ENCODE results near the gene COMT. TPM values are rescaled to one million over a fixed set of nuclear protein-coding genes. Genes with fewer than 3 reads are reported as not detected.
A peak's percentile ranks its signal among the peaks of the same experiment; 100 is the strongest.
"Not testable (repeated sequence)": the region's sequence is repeated elsewhere in the genome, so short reads cannot be mapped to it uniquely, and the experiment has no call there.

COMT gene
- total and polyA plus RNA-seq, 9 donors: 23.1 to 200 (median 161) TPM

- H3K27ac ChIP-seq: no peak overlapping the region
These were observed 36.6 kb upstream of the COMT start for GRCh38 chr22:19904935-19905334.

GRCh38 chr22:19905347-19906276, 36.0 kb upstream of the COMT start:
- no peak overlapping the region for H3K27ac ChIP-seq
- H3K4me3 ChIP-seq: no peak overlapping the region
- H3K9me3 ChIP-seq: no peaks in the 10 kb centered on the region
- no peaks in the 10 kb centered on the region for H3K36me3 ChIP-seq
- 34 to 61% (median 37%) methylated on average over 22 of the region's 22 CpGs for WGBS, 3 donors
- intact Hi-C loops (cut with DNase I): loop anchor here in 1 of 4 donors (10.0 kb wide), 1 partner anchor 61 kb away; no protein-coding TSS in a partner anchor
- H3K27me3 ChIP-seq: no peaks in the 10 kb centered on the region
- TF ChIP-seq EP300 (IDR thresholded peaks at IDR 0.05) (no peak), CTCF (IDR thresholded peaks at IDR 0.05) (no peak), POLR2A (IDR thresholded peaks at IDR 0.05) (no peak)
- DNase-seq: no peak
- H3K4me1 ChIP-seq (ENCODE audit: insufficient read depth): peaks cover 4% of the 10 kb centered on the region

More at GRCh38 chr22:19904935-19905334, 36.6 kb upstream of the COMT start:
- peaks cover 4% of the 10 kb centered on the region for H3K4me1 ChIP-seq (ENCODE audit: insufficient read depth)
- intact Hi-C loops (cut with DNase I): loop anchor here in 1 of 4 donors (10.0 kb wide), 1 partner anchor 60 kb away; no protein-coding TSS in a partner anchor
- no peaks in the 10 kb centered on the region for H3K27me3 ChIP-seq
- H3K36me3 ChIP-seq: no peaks in the 10 kb centered on the region
- no peak for TF ChIP-seq CTCF (IDR thresholded peaks at IDR 0.05)
- TF ChIP-seq POLR2A (IDR thresholded peaks at IDR 0.05): no peak
- TF ChIP-seq EP300 (IDR thresholded peaks at IDR 0.05): no peak
- H3K9me3 ChIP-seq: no peaks in the 10 kb centered on the region
- DNase-seq: no peak
- WGBS, 3 donors: 13 to 46% (median 16%) methylated on average over 7 of the region's 7 CpGs
- H3K4me3 ChIP-seq: no peak overlapping the region

- H3K4me1 ChIP-seq (ENCODE audit: insufficient read depth); H3K4me3 ChIP-seq; H3K27ac ChIP-seq; H3K9me3 ChIP-seq; H3K36me3 ChIP-seq; DNase-seq; H3K27me3 ChIP-seq: not testable (repeated sequence)
- intact Hi-C loops (cut with DNase I): loop anchor here in 1 of 4 donors (10.0 kb wide), 1 partner anchor 62 kb away; no protein-coding TSS in a partner anchor
- 93 to 97% (median 94%) methylated on average over 25 of the region's 25 CpGs for WGBS, 3 donors
These were observed 34.7 kb upstream of the COMT start for GRCh38 chr22:19906864-19907263.

GRCh38 chr22:19907902-19908301, 33.7 kb upstream of the COMT start:
- not testable (repeated sequence) for H3K4me1 ChIP-seq (ENCODE audit: insufficient read depth); H3K27ac ChIP-seq; H3K27me3 ChIP-seq; H3K9me3 ChIP-seq; H3K4me3 ChIP-seq; DNase-seq; H3K36me3 ChIP-seq
- intact Hi-C loops (cut with DNase I): loop anchor here in 1 of 4 donors (10.0 kb wide), 1 partner anchor 63 kb away; no protein-coding TSS in a partner anchor
- WGBS, 3 donors: 93 to 95% (median 94%) methylated on average over 15 to 16 of the region's 16 CpGs

GRCh38 chr22:19909350-19910179, 32.0 kb upstream of the COMT start:
- no peak overlapping the region for H3K4me3 ChIP-seq
- no peak overlapping the region for H3K27ac ChIP-seq
- no peaks in the 10 kb centered on the region for H3K9me3 ChIP-seq
- H3K27me3 ChIP-seq: no peaks in the 10 kb centered on the region
- peak; percentile 78 to 90 (median 89) for DNase-seq
- TF ChIP-seq CTCF (IDR thresholded peaks at IDR 0.05) (peak; percentile 40 to 85 (median 80)), POLR2A (IDR thresholded peaks at IDR 0.05) (no peak)
- intact Hi-C loops (cut with DNase I): loop anchor here (2.0 to 10.0 kb wide), 3 partner anchors 65 to 179 kb away; no protein-coding TSS in a partner anchor
- H3K36me3 ChIP-seq: no peaks in the 10 kb centered on the region
- 34 to 36% (median 35%) methylated on average over 6 of the region's 6 CpGs for WGBS, 3 donors
- H3K4me1 ChIP-seq (ENCODE audit: insufficient read depth): peaks cover 3% of the 10 kb centered on the region

Measured in ovary (tissue), 9 donors.